ENCODE results near the gene FSHR.

- no peak for TF ChIP-seq POLR2AphosphoS5 (IDR thresholded peaks at IDR 0.05)
- no peak for TF ChIP-seq CTCF (IDR thresholded peaks at IDR 0.05)
Observed at GRCh38 chr2:49035481-49035880, 118.8 kb downstream of the FSHR start.

Measured in prostate gland (tissue), 2 donors.